UCSD-AML1 (cell line): ENCODE data around the gene MFNG.
"Not testable (repeated sequence)": the region's sequence is repeated elsewhere in the genome, so short reads cannot be mapped to it uniquely, and the experiment has no call there.

Experiments used
- DNase-seq: peaks from one replicate; lab custom pipeline; 2025; ENCODE audit not compliant: unreplicated experiment; lab: John Stamatoyannopoulos, UW

The MFNG gene

GRCh38 chr22:37486224-37486845 lies at the start of gene MFNG:
Gene MFNG, minus strand, starts transcription at chr22:37486384. Its CDS starts 207 bp downstream, at chr22:37486177.
- DNase-seq, result peak; percentile 92

GRCh38 chr22:37535159-37535558 lies 49.0 kb upstream of the MFNG start:
- DNase-seq, result no peak

GRCh38 chr22:37534445-37534844 lies 48.3 kb upstream of the MFNG start:
- no peak for DNase-seq

- peak; percentile 21 for DNase-seq
Measured at GRCh38 chr22:37533995-37534394, 47.8 kb upstream of the MFNG start.

- no peak for DNase-seq
Measured at GRCh38 chr22:37529652-37530345, 43.6 kb upstream of the MFNG start.

- not testable (repeated sequence) for DNase-seq
Measured at GRCh38 chr22:37527952-37528351, 41.8 kb upstream of the MFNG start.

GRCh38 chr22:37527081-37527752 lies 41.0 kb upstream of the MFNG start:
- not testable (repeated sequence) for DNase-seq

GRCh38 chr22:37526376-37526775 lies 40.2 kb upstream of the MFNG start:
- DNase-seq, result no peak

GRCh38 chr22:37525746-37526350 lies 39.7 kb upstream of the MFNG start:
- DNase-seq, result no peak

- DNase-seq, result no peak
Measured at GRCh38 chr22:37525073-37525745, 39.0 kb upstream of the MFNG start.

GRCh38 chr22:37522482-37522881 lies 36.3 kb upstream of the MFNG start:
- no peak for DNase-seq

GRCh38 chr22:37521236-37521739 lies 35.1 kb upstream of the MFNG start:
- DNase-seq, result no peak

- DNase-seq, result no peak
Measured at GRCh38 chr22:37520776-37521191, 34.6 kb upstream of the MFNG start.

- DNase-seq, result peak; percentile 32
Measured at GRCh38 chr22:37519268-37520195, 33.3 kb upstream of the MFNG start, which contains the start of gene CARD10. Gene CARD10, minus strand, starts transcription at chr22:37519415. Its CDS starts 215 bp downstream, at chr22:37519200.

- DNase-seq, result no peak
Measured at GRCh38 chr22:37518509-37519267, 32.5 kb upstream of the MFNG start.

- no peak for DNase-seq
Measured at GRCh38 chr22:37517826-37518450, 31.8 kb upstream of the MFNG start.

GRCh38 chr22:37516456-37516855 lies 30.3 kb upstream of the MFNG start:
- no peak for DNase-seq

- DNase-seq, result no peak
Measured at GRCh38 chr22:37515901-37516300, 29.7 kb upstream of the MFNG start.
